IMR-90 (cell line): ENCODE measurements around the gene SBK2. TPM values are rescaled to one million over a fixed set of nuclear protein-coding genes. Genes with fewer than 3 reads are reported as not detected.

Experiments
- ATAC-seq: fragments of 200-7000 bp; cut with Tn5 transposase; 2 replicates; pipeline ENCODE4 v1.9.1; 2020; ENCODE audit warnings: low read depth, mild to moderate bottlenecking, moderate library complexity
- BruUV-seq: library from RNA; stranded (reverse); fragments of 400-500 nt; replicated peaks from 2 replicates; lab custom pipeline; 2021; lab: Mats Ljungman, UMichigan
- CTCF ChIA-PET: fragments of 300-600 bp; formaldehyde crosslinking; extraction: SDS; loops from one replicate; lab custom pipeline; 2021; ENCODE audit warnings: antibody characterized with exemption; lab: Yijun Ruan, JAX
- POLR2A ChIA-PET: fragments of 300-600 bp; sonication (Branson Sonifier 250); formaldehyde crosslinking; loops from one replicate; lab custom pipeline; 2022; ENCODE audit warnings: antibody characterized with exemption; ENCODE audit not compliant: unreplicated experiment; lab: Charles Lee
- DNase-seq: peaks from one replicate; pipeline ENCODE4 v3.0.0; 2013
- H2AFZ ChIP-seq: replicated peaks from 2 replicates; pipeline ENCODE3; 2013; ENCODE audit warnings: low read length, mild to moderate bottlenecking; ENCODE audit not compliant: poor library complexity
- H2AK5ac ChIP-seq: 2 replicates; pipeline ENCODE4 v1.6.1; 2013; ENCODE audit warnings: low read depth, low read length, inconsistent platforms
- H2AK9ac ChIP-seq: replicated peaks from 2 replicates; pipeline ENCODE3; 2013; ENCODE audit warnings: mild to moderate bottlenecking, low read depth, low read length, moderate library complexity; ENCODE audit not compliant: poor library complexity
- H2BK120ac ChIP-seq: 2 replicates; pipeline ENCODE4 v1.6.1; 2013; ENCODE audit warnings: low read depth, low read length, inconsistent platforms
- H2BK15ac ChIP-seq: 3 replicates; pipeline ENCODE4 v1.6.1; 2013; ENCODE audit warnings: low read depth, low read length, inconsistent platforms
- H2BK20ac ChIP-seq: 2 replicates; pipeline ENCODE4 v1.6.1; 2013; ENCODE audit warnings: low read depth, mild to moderate bottlenecking, inconsistent platforms, low read length, moderate library complexity
- H2BK5ac ChIP-seq: 2 replicates; pipeline ENCODE4 v1.6.1; 2013; ENCODE audit warnings: mild to moderate bottlenecking, low read depth, low read length, inconsistent platforms; ENCODE audit not compliant: poor library complexity, severe bottlenecking
- H3K14ac ChIP-seq: replicated peaks from 2 replicates; pipeline ENCODE4 v1.6.1; 2013; ENCODE audit warnings: low read depth, low read length, inconsistent platforms
- H3K18ac ChIP-seq: 2 replicates; pipeline ENCODE4 v1.6.1; 2013; ENCODE audit warnings: low read depth, low read length, control low read depth
- H3K23ac ChIP-seq: 2 replicates; pipeline ENCODE4 v1.6.1; 2013; ENCODE audit warnings: low read depth, low read length, inconsistent platforms
- H3K27ac ChIP-seq: 2 replicates; pipeline ENCODE4 v1.5.1; 2013; ENCODE audit warnings: mild to moderate bottlenecking, control low read depth, low read length; ENCODE audit not compliant: insufficient read depth
- H3K27me3 ChIP-seq: 2 replicates; pipeline ENCODE4 v1.6.1; 2013; ENCODE audit warnings: low read length; ENCODE audit not compliant: control insufficient read depth, insufficient read depth
- H3K36me3 ChIP-seq: 2 replicates; pipeline ENCODE4 v1.6.1; 2013; ENCODE audit warnings: low read length, mixed read lengths; ENCODE audit not compliant: control insufficient read depth, insufficient read depth
- H3K4ac ChIP-seq: 2 replicates; pipeline ENCODE4 v1.6.1; 2013; ENCODE audit warnings: low read depth, low read length, inconsistent platforms
- H3K4me1 ChIP-seq: 2 replicates; pipeline ENCODE4 v1.6.1; 2013; ENCODE audit warnings: low read length, mixed read lengths; ENCODE audit not compliant: control insufficient read depth, insufficient read depth
- H3K4me2 ChIP-seq: 2 replicates; pipeline ENCODE4 v1.6.1; 2013; ENCODE audit warnings: low read depth, mild to moderate bottlenecking, control low read depth, low read length, moderate library complexity
- H3K4me3 ChIP-seq: 2 replicates; pipeline ENCODE4 v1.5.1; 2013; ENCODE audit warnings: low read depth, mild to moderate bottlenecking, control low read depth, low read length, moderate library complexity; ENCODE audit not compliant: insufficient read depth
- H3K56ac ChIP-seq: 2 replicates; pipeline ENCODE4 v1.6.1; 2013; ENCODE audit warnings: low read length, inconsistent platforms; ENCODE audit not compliant: insufficient read depth; ENCODE audit errors: extremely low read depth
- H3K79me1 ChIP-seq, 2 experiments: 2 replicates each; pipeline ENCODE4 v1.6.1; 2013; ENCODE audit warnings: low read length in 2 of 2, inconsistent platforms in 1 of 2, low read depth in 1 of 2
- H3K9ac ChIP-seq: 2 replicates; pipeline ENCODE4 v1.6.1; 2013; ENCODE audit warnings: low read depth, low read length, control low read depth
- H3K9me1 ChIP-seq: 2 replicates; pipeline ENCODE4 v1.6.1; 2013; ENCODE audit warnings: low read length, inconsistent platforms; ENCODE audit not compliant: insufficient read depth
- H3K9me3 ChIP-seq: 2 replicates; pipeline ENCODE4 v1.6.1; 2013; ENCODE audit warnings: low read length; ENCODE audit not compliant: control insufficient read depth, insufficient read depth
- H4K20me1 ChIP-seq: 2 replicates; pipeline ENCODE4 v1.6.1; 2013; ENCODE audit warnings: low read length, inconsistent platforms; ENCODE audit not compliant: insufficient read depth
- H4K5ac ChIP-seq: 2 replicates; pipeline ENCODE4 v1.6.1; 2013; ENCODE audit warnings: mild to moderate bottlenecking, low read depth, low read length, control low read depth
- H4K8ac ChIP-seq, 2 experiments: 2 replicates each; pipeline ENCODE4 v1.6.1; 2013; ENCODE audit warnings: low read depth in 2 of 2, low read length in 2 of 2, control low read depth in 1 of 2, inconsistent platforms in 1 of 2
- H4K91ac ChIP-seq: 2 replicates; pipeline ENCODE4 v1.6.1; 2013; ENCODE audit warnings: low read depth, low read length, inconsistent platforms; ENCODE audit not compliant: insufficient read depth
- POLR2A ChIP-seq: IDR thresholded peaks from 2 replicates; pipeline ENCODE4 v1.6.1; 2012; ENCODE audit warnings: mild to moderate bottlenecking, low read depth, low read length
- RFX5 ChIP-seq: IDR thresholded peaks from 2 replicates; pipeline ENCODE4 v1.8.0; 2012; ENCODE audit warnings: low read depth, mild to moderate bottlenecking, low read length, moderate library complexity
- WGBS, 2 experiments: methylation state at CpG; one replicate each; pipeline versions ENCODE4 v1.1.5 to v1.1.7; 2013; ENCODE audit warnings: missing lambda C conversion rate in 2 of 2; ENCODE audit not compliant: insufficient read length in 1 of 2; ENCODE audit errors: extremely low coverage in 2 of 2; 5-methylcytosine and 5-hydroxymethylcytosine counted together
- dilution Hi-C: fragments of 300-500 bp; cut with HindIII; formaldehyde crosslinking; loops from one replicate; pipeline ENCODE4 v1.14.3; 2018; ENCODE audit warnings: low sequenced_read_pairs; ENCODE audit not compliant: unreplicated experiment
- in situ Hi-C: fragments of 300-500 bp; cut with MboI; formaldehyde crosslinking; loops from 3 replicates; pipeline ENCODE4 v1.14.3; 2019; ENCODE audit warnings: low sequenced_read_pairs, inconsistent platforms, mixed read lengths
- intact Hi-C: fragments of 100-400 bp; cut with micrococcal nuclease; formaldehyde crosslinking; loops from 2 replicates; pipeline ENCODE4 v1.10.0; 2022
- polyA plus RNA-seq, 3 experiments: library from polyadenylated mRNA; depleted of rRNA; stranded (reverse); fragments of >200 nt; gene quantifications; 2 replicates each; pipeline ENCODE4 v1.2.3, GENCODE V29; 2012; ENCODE audit warnings: low replicate concordance in 1 of 3
- total RNA-seq: library from RNA; depleted of rRNA; stranded (reverse); fragments of >200 nt; gene quantifications from 2 replicates; pipeline ENCODE4 v1.2.3, GENCODE V29; 2012; rRNA removed

Gene SBK2
- total and polyA plus RNA-seq, 2 of the 4 experiments (the other 2 are of a cell fraction): 0.48 TPM; not detected in 1

DNA sequence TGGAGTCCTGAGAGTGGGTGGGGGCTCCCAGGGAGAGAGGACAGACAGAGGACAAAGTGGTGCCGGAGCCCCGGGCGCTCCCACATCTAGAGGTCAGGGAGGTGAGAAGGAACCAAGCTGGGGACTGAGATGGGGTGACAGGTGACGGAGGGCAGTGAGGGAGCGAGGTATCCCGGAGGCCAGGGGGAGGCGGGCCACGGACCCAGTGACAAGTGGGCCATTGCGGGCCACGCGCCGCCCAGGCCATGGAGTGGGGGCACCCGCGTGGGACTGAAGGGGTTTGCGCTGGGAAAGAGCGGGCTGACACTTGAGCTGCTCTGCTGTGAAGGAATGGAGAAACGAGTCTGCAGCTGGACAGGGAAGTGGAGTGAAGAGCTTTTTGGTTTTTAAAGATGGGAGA lies 57.9 kb downstream of the SBK2 start:
- Histone ChIP-seq H2BK5ac (no peak overlapping the region), H3K4me3 (no peak overlapping the region), H3K56ac (no peak overlapping the region), H4K8ac (no peak overlapping the region), H3K9me1 (peaks cover 18% of the 10 kb centered on the region), H3K18ac (no peak overlapping the region), H4K5ac (no peak overlapping the region), H4K20me1 (no peaks in the 10 kb centered on the region; the same call in 1 of the 2 replicates), H3K4me1 (peaks cover 9% of the 10 kb centered on the region), H3K4ac (no peak overlapping the region), H3K9ac (no peak overlapping the region), H2BK15ac (no peak overlapping the region), H2BK20ac (no peak overlapping the region), H3K23ac (no peak overlapping the region), H3K27me3 (no peaks in the 10 kb centered on the region), H4K91ac (no peak overlapping the region), H2BK120ac (no peak overlapping the region), H3K4me2 (no peak overlapping the region), H2AK9ac (no peak overlapping the region), H3K14ac (no peak overlapping the region), H3K79me1 (peaks cover 14 to 42% of the 10 kb centered on the region in 2 experiments), H2AFZ (no peak overlapping the region), H3K27ac (no peak overlapping the region), H3K36me3 (peaks cover 12% of the 10 kb centered on the region; the same call in 1 of the 2 replicates), H2AK5ac (no peak overlapping the region), H3K9me3 (no peaks in the 10 kb centered on the region)
- in situ Hi-C loops (loop anchor here (25.0 kb wide), 1 partner anchor 1017 kb away; the partner anchor contains the start of genes CDC42EP5 and LENG9), dilution Hi-C loops (no loop called here), intact Hi-C loops (no loop called here)
- ATAC-seq: no peak
- TF ChIP-seq POLR2A (no peak), RFX5 (no peak)
- POLR2A ChIA-PET: no interaction called here
- no peak for DNase-seq
- CTCF ChIA-PET: no interaction called here
- no TSS peak for BruUV-seq
- WGBS, 2 experiments: 77% methylated on average over 11 of the region's 17 CpGs; no CpG with 5 or more reads in 1 of the 2 experiments

Other genes with a start within 250 kb of the SBK2 start
- not detected in 2 replicates for gene TMEM150B, start 211.8 kb downstream of the SBK2 start, total RNA-seq
- not detected in 2 replicates for gene TMEM150B, start 211.8 kb downstream of the SBK2 start, polyA plus RNA-seq (2012; rRNA removed)
- gene KMT5C, start 197.3 kb downstream of the SBK2 start, total RNA-seq: 1.8 and 1.9 TPM in 2 replicates
- gene KMT5C, start 197.3 kb downstream of the SBK2 start, polyA plus RNA-seq (2012; rRNA removed): 5.9 and 6.9 TPM in 2 replicates
- not detected in 2 replicates for gene COX6B2, start 182.4 kb downstream of the SBK2 start, total RNA-seq
- 0.19 and 0.39 TPM in 2 replicates for gene COX6B2, start 182.4 kb downstream of the SBK2 start, polyA plus RNA-seq (2012; rRNA removed)
- gene GARIN5B, start 173.9 kb downstream of the SBK2 start, total RNA-seq: not detected in 2 replicates
- not detected in 2 replicates for gene GARIN5B, start 173.9 kb downstream of the SBK2 start, polyA plus RNA-seq (2012; rRNA removed)
- 14.3 and 15.6 TPM in 2 replicates for gene IL11, start 166.7 kb downstream of the SBK2 start, total RNA-seq
- gene IL11, start 166.7 kb downstream of the SBK2 start, polyA plus RNA-seq (2012; rRNA removed): 33.6 and 38.9 TPM in 2 replicates
- not detected in 2 replicates for gene TMEM190, start 160.3 kb downstream of the SBK2 start, total RNA-seq
- 1.4 and 1.6 TPM in 2 replicates for gene TMEM190, start 160.3 kb downstream of the SBK2 start, polyA plus RNA-seq (2012; rRNA removed)
- gene TMEM238, start 152.8 kb downstream of the SBK2 start, total RNA-seq: not detected in 2 replicates
- not detected in 2 replicates for gene TMEM238, start 152.8 kb downstream of the SBK2 start, polyA plus RNA-seq (2012; rRNA removed)
- gene RPL28, start 151.2 kb downstream of the SBK2 start, total RNA-seq: 386 and 998 TPM in 2 replicates
- 1,428 and 1,693 TPM in 2 replicates for gene RPL28, start 151.2 kb downstream of the SBK2 start, polyA plus RNA-seq (2012; rRNA removed)
- gene UBE2S, start 129.3 kb downstream of the SBK2 start, total RNA-seq: 69.5 and 74.4 TPM in 2 replicates
- 104 and 177 TPM in 2 replicates for gene UBE2S, start 129.3 kb downstream of the SBK2 start, polyA plus RNA-seq (2012; rRNA removed)
- not detected in 2 replicates for gene SHISA7, start 93.8 kb downstream of the SBK2 start, total RNA-seq
- 0.03 TPM in 1 of 2 replicates, not detected in the other for gene SHISA7, start 93.8 kb downstream of the SBK2 start, polyA plus RNA-seq (2012; rRNA removed)
- 46.7 and 56.1 TPM in 2 replicates for gene ISOC2, start 75.5 kb downstream of the SBK2 start, total RNA-seq
- gene ISOC2, start 75.5 kb downstream of the SBK2 start, polyA plus RNA-seq (2012; rRNA removed): 82.1 and 119 TPM in 2 replicates
- gene C19orf85, start 72.4 kb downstream of the SBK2 start, total RNA-seq: not detected in 2 replicates
- gene C19orf85, start 72.4 kb downstream of the SBK2 start, polyA plus RNA-seq (2012; rRNA removed): not detected in 2 replicates
- 0.18 and 0.28 TPM in 2 replicates for gene ZNF628, start 60.5 kb downstream of the SBK2 start, total RNA-seq
- gene ZNF628, start 60.5 kb downstream of the SBK2 start, polyA plus RNA-seq (2012; rRNA removed): 1.9 and 2.6 TPM in 2 replicates
- 4.3 and 7.2 TPM in 2 replicates for gene NAT14, start 51.9 kb downstream of the SBK2 start, total RNA-seq
- 40.9 and 41.2 TPM in 2 replicates for gene NAT14, start 51.9 kb downstream of the SBK2 start, polyA plus RNA-seq (2012; rRNA removed)
- 1.4 and 1.7 TPM in 2 replicates for gene SSC5D, start 48.7 kb downstream of the SBK2 start, total RNA-seq
- 14.1 and 19.1 TPM in 2 replicates for gene SSC5D, start 48.7 kb downstream of the SBK2 start, polyA plus RNA-seq (2012; rRNA removed)
- 0.18 TPM in 1 of 2 replicates, not detected in the other for gene SBK3, start 8.4 kb upstream of the SBK2 start, total RNA-seq
- gene SBK3, start 8.4 kb upstream of the SBK2 start, polyA plus RNA-seq (2012; rRNA removed): 0.05 and 0.16 TPM in 2 replicates
- 0.54 and 0.83 TPM in 2 replicates for gene ZNF579, start 43.7 kb upstream of the SBK2 start, total RNA-seq
- gene ZNF579, start 43.7 kb upstream of the SBK2 start, polyA plus RNA-seq (2012; rRNA removed): 9.0 and 10.7 TPM in 2 replicates
- gene FIZ1, start 62.4 kb upstream of the SBK2 start, total RNA-seq: 0.83 and 1.3 TPM in 2 replicates
- 5.5 and 5.9 TPM in 2 replicates for gene FIZ1, start 62.4 kb upstream of the SBK2 start, polyA plus RNA-seq (2012; rRNA removed)
- gene ZNF524, start 63.2 kb upstream of the SBK2 start, total RNA-seq: 2.3 and 2.8 TPM in 2 replicates
- 6.6 and 8.0 TPM in 2 replicates for gene ZNF524, start 63.2 kb upstream of the SBK2 start, polyA plus RNA-seq (2012; rRNA removed)
- under 0.01 TPM in 2 replicates for gene ZNF865, start 68.5 kb upstream of the SBK2 start, total RNA-seq
- 4.6 and 6.3 TPM in 2 replicates for gene ZNF865, start 68.5 kb upstream of the SBK2 start, polyA plus RNA-seq (2012; rRNA removed)
- 2.5 TPM in 2 replicates for gene ZNF784, start 87.4 kb upstream of the SBK2 start, total RNA-seq
- gene ZNF784, start 87.4 kb upstream of the SBK2 start, polyA plus RNA-seq (2012; rRNA removed): 3.7 and 4.1 TPM in 2 replicates
- 1.4 and 1.7 TPM in 2 replicates for gene ZNF580, start 103.9 kb upstream of the SBK2 start, total RNA-seq
- 36.9 and 44.4 TPM in 2 replicates for gene ZNF580, start 103.9 kb upstream of the SBK2 start, polyA plus RNA-seq (2012; rRNA removed)
- 9.7 and 10.0 TPM in 2 replicates for gene ZNF581, start 106.5 kb upstream of the SBK2 start, total RNA-seq
- 21.9 and 24.5 TPM in 2 replicates for gene ZNF581, start 106.5 kb upstream of the SBK2 start, polyA plus RNA-seq (2012; rRNA removed)
- 2.2 and 2.3 TPM in 2 replicates for gene CCDC106, start 111.1 kb upstream of the SBK2 start, total RNA-seq
- 13.6 and 15.0 TPM in 2 replicates for gene CCDC106, start 111.1 kb upstream of the SBK2 start, polyA plus RNA-seq (2012; rRNA removed)
- gene U2AF2, start 117.9 kb upstream of the SBK2 start, total RNA-seq: 96.1 and 120 TPM in 2 replicates
- gene U2AF2, start 117.9 kb upstream of the SBK2 start, polyA plus RNA-seq (2012; rRNA removed): 260 and 303 TPM in 2 replicates
- gene EPN1, start 138.1 kb upstream of the SBK2 start, total RNA-seq: 19.0 and 21.9 TPM in 2 replicates
- gene EPN1, start 138.1 kb upstream of the SBK2 start, polyA plus RNA-seq (2012; rRNA removed): 122 and 127 TPM in 2 replicates
- not detected in 2 replicates for gene NLRP9, start 201.3 kb upstream of the SBK2 start, total RNA-seq
- not detected in 2 replicates for gene NLRP9, start 201.3 kb upstream of the SBK2 start, polyA plus RNA-seq (2012; rRNA removed)
- not detected in 2 replicates for gene RFPL4A, start 222.0 kb upstream of the SBK2 start, total RNA-seq
- gene RFPL4A, start 222.0 kb upstream of the SBK2 start, polyA plus RNA-seq (2012; rRNA removed): 0.07 TPM in 1 of 2 replicates, not detected in the other
- not detected in 2 replicates for gene RFPL4AL1, start 232.0 kb upstream of the SBK2 start, total RNA-seq
- gene RFPL4AL1, start 232.0 kb upstream of the SBK2 start, polyA plus RNA-seq (2012; rRNA removed): not detected in 2 replicates